Neuronal stem cell (in vitro differentiated cells): ENCODE measurements around the gene PARD3.

Experiments
- DNase-seq: peaks from one replicate; pipeline ENCODE4 v3.0.0-alpha.2; 2013; ENCODE audit warnings: low spot score
- H2AFZ ChIP-seq: one replicate; pipeline ENCODE4 v1.6.1; 2013; ENCODE audit warnings: mild to moderate bottlenecking, low read length, inconsistent platforms
- H2AK5ac ChIP-seq: 2 replicates; pipeline ENCODE4 v1.6.1; 2013; ENCODE audit warnings: low read depth, mild to moderate bottlenecking, inconsistent platforms, low read length, moderate library complexity, mixed read lengths
- H2BK120ac ChIP-seq: 2 replicates; pipeline ENCODE4 v1.6.1; 2013; ENCODE audit warnings: low read depth, mild to moderate bottlenecking, inconsistent platforms, low read length, moderate library complexity, mixed read lengths
- H2BK12ac ChIP-seq: one replicate; pipeline ENCODE4 v1.6.1; 2013; ENCODE audit warnings: low read length, inconsistent platforms
- H2BK15ac ChIP-seq: 2 replicates; pipeline ENCODE4 v1.6.1; 2013; ENCODE audit warnings: mild to moderate bottlenecking, low read length, inconsistent platforms, mixed read lengths
- H2BK5ac ChIP-seq: one replicate; pipeline ENCODE4 v1.6.1; 2013; ENCODE audit warnings: inconsistent platforms, mild to moderate bottlenecking, low read length, moderate library complexity
- H3K14ac ChIP-seq: one replicate; pipeline ENCODE4 v1.6.1; 2013; ENCODE audit warnings: low read length, inconsistent platforms
- H3K18ac ChIP-seq: 2 replicates; pipeline ENCODE4 v1.6.1; 2013; ENCODE audit warnings: low read length, inconsistent platforms
- H3K23ac ChIP-seq: 2 replicates; pipeline ENCODE4 v1.6.1; 2013; ENCODE audit warnings: low read depth, mild to moderate bottlenecking, mixed read lengths, low read length, inconsistent platforms; ENCODE audit not compliant: poor library complexity
- H3K27ac ChIP-seq: replicated peaks from 3 replicates; pipeline ENCODE4 v1.5.1; 2013; ENCODE audit warnings: low read length, inconsistent platforms
- H3K27me3 ChIP-seq, 3 experiments: 2 replicates each; pipeline ENCODE4 v1.6.1; 2013; ENCODE audit warnings: low read length in 3 of 3, mild to moderate bottlenecking in 2 of 3, inconsistent platforms in 1 of 3, low read depth in 1 of 3, mixed read lengths in 1 of 3, moderate library complexity in 1 of 3; ENCODE audit not compliant: control insufficient read depth in 3 of 3, insufficient read depth in 3 of 3
- H3K36me3 ChIP-seq, 2 donors: replicated peaks in 1 of 2; 2 replicates each; pipeline ENCODE4 v1.6.1; 2013; ENCODE audit warnings: low read length in 2 of 2; ENCODE audit not compliant: control insufficient read depth in 2 of 2, insufficient read depth in 2 of 2
- H3K4ac ChIP-seq: 2 replicates; pipeline ENCODE4 v1.6.1; 2013; ENCODE audit warnings: inconsistent platforms, mild to moderate bottlenecking, low read length, moderate library complexity
- H3K4me1 ChIP-seq, 2 donors: 1 replicate in 1 of 2; 2 replicates in 1 of 2; pipeline ENCODE4 v1.6.1; 2013; ENCODE audit warnings: low read length in 2 of 2, low read depth in 1 of 2; ENCODE audit not compliant: control insufficient read depth in 2 of 2, insufficient read depth in 1 of 2
- H3K4me2 ChIP-seq: one replicate; pipeline ENCODE4 v1.6.1; 2013; ENCODE audit warnings: mild to moderate bottlenecking, low read length, inconsistent platforms; ENCODE audit not compliant: insufficient read depth, poor library complexity, severe bottlenecking
- H3K4me3 ChIP-seq, 2 donors: 2 replicates each; pipeline ENCODE4 v1.5.1; 2013; ENCODE audit warnings: low read length in 2 of 2, mild to moderate bottlenecking in 2 of 2, inconsistent platforms in 1 of 2, moderate library complexity in 1 of 2
- H3K79me1 ChIP-seq: one replicate; pipeline ENCODE4 v1.6.1; 2013; ENCODE audit warnings: low read depth, mild to moderate bottlenecking, inconsistent platforms, low read length, moderate library complexity
- H3K9ac ChIP-seq: one replicate; pipeline ENCODE4 v1.6.1; 2013; ENCODE audit warnings: mild to moderate bottlenecking, low read depth, low read length, inconsistent platforms; ENCODE audit not compliant: poor library complexity
- H3K9me3 ChIP-seq, 2 donors: replicated peaks in 1 of 2; 2 replicates each; pipeline versions ENCODE3 to v1.6.1; 2013; ENCODE audit warnings: low read length in 2 of 2, mild to moderate bottlenecking in 2 of 2, inconsistent platforms in 1 of 2, low read depth in 1 of 2, mixed read lengths in 1 of 2, moderate library complexity in 1 of 2; ENCODE audit not compliant: control insufficient read depth in 2 of 2, insufficient read depth in 1 of 2
- H4K8ac ChIP-seq: one replicate; pipeline ENCODE4 v1.6.1; 2013; ENCODE audit warnings: low read depth, mild to moderate bottlenecking, inconsistent platforms, low read length, moderate library complexity
- H4K91ac ChIP-seq: one replicate; pipeline ENCODE4 v1.6.1; 2013; ENCODE audit warnings: low read length, low read depth, mild to moderate bottlenecking, inconsistent platforms; ENCODE audit not compliant: poor library complexity
- WGBS, 2 donors: extraction: QIAGEN DNeasy Blood & Tissue Kit; methylation state at CpG; one replicate each; pipeline ENCODE4 v1.1.7; 2013; ENCODE audit warnings: missing lambda C conversion rate in 2 of 2, mixed read lengths in 1 of 2; ENCODE audit not compliant: insufficient read length in 2 of 2, insufficient replicate concordance in 1 of 2; ENCODE audit errors: extremely low coverage in 2 of 2; 5-methylcytosine and 5-hydroxymethylcytosine counted together

The PARD3 gene

DNA sequence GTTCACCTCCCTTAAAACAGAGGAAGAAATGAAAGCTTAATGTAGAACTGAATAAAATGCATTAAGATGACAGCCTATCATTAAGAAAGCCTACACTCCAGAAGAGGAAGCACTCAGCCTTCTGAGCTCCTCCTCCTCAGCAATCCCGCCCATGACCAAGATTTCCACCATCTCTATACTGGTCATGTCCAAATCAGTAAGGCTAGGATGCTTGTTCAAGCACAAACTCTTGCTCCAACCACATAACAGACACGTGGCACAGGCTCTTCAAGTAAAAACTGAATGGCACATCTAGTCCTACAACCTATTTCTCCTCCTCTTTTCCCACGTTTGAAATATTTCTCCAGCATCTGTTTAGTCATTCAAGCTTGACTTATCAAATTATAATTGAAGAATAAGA, 454.1 kb downstream of the PARD3 start:
- Histone ChIP-seq H3K23ac (no peak overlapping the region), H2AK5ac (no peak overlapping the region), H3K27me3 (no peaks in the 10 kb centered on the region), H2BK12ac (no peak overlapping the region), H2BK15ac (no peak overlapping the region), H4K91ac (no peak overlapping the region), H3K79me1 (no peaks in the 10 kb centered on the region), H3K18ac (no peak overlapping the region), H2AFZ (no peak overlapping the region), H3K9me3 (peaks cover 0 to 2% of the 10 kb centered on the region in 2 donors), H3K4me2 (no peak overlapping the region), H3K36me3 (peaks cover 5 to 49% of the 10 kb centered on the region in 2 donors), H3K4me3 (no peak overlapping the region), H3K9ac (no peak overlapping the region), H3K14ac (no peak overlapping the region), H4K8ac (no peak overlapping the region), H3K4me1 (peaks cover 0 to 2% of the 10 kb centered on the region in 2 donors), H3K27ac (no peak overlapping the region), H2BK120ac (no peak overlapping the region), H2BK5ac (no peak overlapping the region), H3K4ac (no peak overlapping the region)
- no peak for DNase-seq
- WGBS, 2 donors = no CpG with 5 or more reads among the region's 3 CpGs

DNA sequence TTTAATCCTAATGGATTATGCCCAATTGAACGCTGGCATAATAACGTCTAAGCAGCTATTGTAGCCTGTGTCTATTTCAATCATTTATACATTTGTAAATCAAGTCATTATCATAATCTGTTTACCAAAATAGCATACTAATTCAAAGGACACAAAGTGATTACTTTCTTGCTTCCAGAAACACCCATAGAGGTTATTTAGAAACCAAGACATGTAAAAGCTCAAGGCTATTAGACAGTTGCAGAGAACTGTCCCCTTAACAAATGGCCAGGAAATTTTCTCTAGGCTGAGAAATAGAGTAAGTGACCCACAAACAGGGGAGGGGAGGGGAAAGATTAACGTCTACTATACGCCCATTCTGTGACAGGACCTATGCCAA, 455.7 kb downstream of the PARD3 start:
- H3K36me3 ChIP-seq = peaks cover 6 to 58% of the 10 kb centered on the region in 2 donors
- no peak overlapping the region for H3K27ac ChIP-seq
- H2BK15ac ChIP-seq = no peak overlapping the region
- H3K9ac ChIP-seq = no peak overlapping the region
- no peak overlapping the region for H2BK12ac ChIP-seq
- no peak for DNase-seq
- H2AFZ ChIP-seq = no peak overlapping the region
- no peaks in the 10 kb centered on the region for H3K79me1 ChIP-seq
- H3K18ac ChIP-seq = no peak overlapping the region
- H3K9me3 ChIP-seq = peaks cover 0 to 3% of the 10 kb centered on the region in 2 donors
- no peak overlapping the region for H3K4me3 ChIP-seq
- H4K91ac ChIP-seq = no peak overlapping the region
- peaks cover 0 to 2% of the 10 kb centered on the region in 2 donors for H3K4me1 ChIP-seq
- no peak overlapping the region for H4K8ac ChIP-seq
- H3K27me3 ChIP-seq = no peaks in the 10 kb centered on the region
- no peak overlapping the region for H3K23ac ChIP-seq
- WGBS, 2 donors = no CpG with 5 or more reads among the region's 4 CpGs
- no peak overlapping the region for H3K14ac ChIP-seq
- H3K4ac ChIP-seq = no peak overlapping the region
- H2BK120ac ChIP-seq = no peak overlapping the region
- no peak overlapping the region for H2BK5ac ChIP-seq
- H3K4me2 ChIP-seq = no peak overlapping the region
- H2AK5ac ChIP-seq = no peak overlapping the region

DNA sequence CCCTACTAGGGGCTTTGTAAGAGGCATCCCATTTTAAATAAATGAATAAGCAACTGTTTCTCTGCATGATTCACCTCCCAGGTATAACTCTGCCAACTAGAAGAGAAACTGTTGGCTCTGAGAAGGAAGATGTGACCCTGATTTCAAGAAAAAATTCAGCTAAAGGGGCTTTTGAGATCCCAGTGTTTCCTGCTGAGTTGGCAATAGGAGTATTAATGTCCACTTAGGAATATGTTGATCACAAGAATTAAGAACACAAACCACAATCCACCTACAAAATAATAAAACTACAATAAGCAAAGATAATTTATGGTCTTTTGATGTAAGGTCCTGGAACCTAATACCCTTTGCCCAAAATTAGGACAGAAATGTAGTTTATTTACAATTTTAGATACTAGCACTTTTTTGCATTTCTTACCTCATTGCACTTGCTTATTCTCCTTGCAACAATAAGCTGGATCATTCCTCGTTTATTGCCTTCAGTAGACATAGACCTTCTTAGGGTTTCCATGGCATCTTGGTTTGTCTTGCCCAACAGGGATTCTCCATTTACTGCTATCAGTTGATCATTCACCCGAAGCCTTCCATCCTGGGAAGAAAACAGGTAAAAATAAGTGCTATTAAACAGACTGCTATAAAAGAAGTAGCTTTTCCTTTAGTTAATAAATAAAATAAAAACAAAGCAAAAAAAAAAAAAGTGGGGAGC, 456.2 kb downstream of the PARD3 start:
- H3K4ac ChIP-seq = no peak overlapping the region
- peaks cover 0 to 5% of the 10 kb centered on the region in 2 donors for H3K9me3 ChIP-seq
- no peak overlapping the region for H3K4me3 ChIP-seq
- H2BK15ac ChIP-seq = no peak overlapping the region
- peaks cover 6 to 60% of the 10 kb centered on the region in 2 donors for H3K36me3 ChIP-seq
- no peaks in the 10 kb centered on the region for H3K79me1 ChIP-seq
- no peak overlapping the region for H2BK12ac ChIP-seq
- H4K91ac ChIP-seq = no peak overlapping the region
- no peak overlapping the region for H4K8ac ChIP-seq
- no peak overlapping the region for H2AK5ac ChIP-seq
- H3K9ac ChIP-seq = no peak overlapping the region
- peaks cover 0 to 2% of the 10 kb centered on the region in 2 donors for H3K4me1 ChIP-seq
- no peaks in the 10 kb centered on the region for H3K27me3 ChIP-seq
- H2BK5ac ChIP-seq = no peak overlapping the region
- H2AFZ ChIP-seq = no peak overlapping the region
- H2BK120ac ChIP-seq = no peak overlapping the region
- H3K27ac ChIP-seq = no peak overlapping the region
- no peak for DNase-seq
- no peak overlapping the region for H3K18ac ChIP-seq
- no peak overlapping the region for H3K23ac ChIP-seq
- no peak overlapping the region for H3K14ac ChIP-seq
- no CpG with 5 or more reads among the region's 2 CpGs for WGBS, 2 donors
- H3K4me2 ChIP-seq = no peak overlapping the region

DNA sequence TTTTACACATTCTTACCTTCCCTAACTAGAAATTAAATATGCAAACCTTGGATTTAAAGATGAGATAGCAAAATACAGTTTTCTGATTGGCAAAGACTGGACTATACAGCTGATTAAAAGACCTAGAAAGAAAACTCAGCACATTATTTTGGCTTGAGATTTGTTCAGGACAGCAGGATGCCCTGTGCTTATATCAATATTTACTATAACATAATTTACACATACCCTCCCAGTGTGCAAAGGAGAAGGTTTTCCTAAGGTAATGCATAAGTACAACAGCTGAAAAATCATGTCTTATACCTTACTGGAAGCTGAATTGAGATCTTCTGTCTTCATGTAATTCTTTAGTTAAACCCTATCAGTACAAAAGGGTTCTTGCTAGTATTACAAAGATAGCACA, 458.6 kb downstream of the PARD3 start:
- H3K4ac ChIP-seq = no peak overlapping the region
- no peak overlapping the region for H2AFZ ChIP-seq
- no peak overlapping the region for H2BK12ac ChIP-seq

More for the DNA sequence above, 458.6 kb downstream of the PARD3 start:
- H3K23ac ChIP-seq = no peak overlapping the region
- no peak overlapping the region for H3K9ac ChIP-seq
- no peak overlapping the region for H3K18ac ChIP-seq
- no peak overlapping the region for H2BK5ac ChIP-seq
- peaks cover 0 to 4% of the 10 kb centered on the region in 2 donors for H3K9me3 ChIP-seq
- no peaks in the 10 kb centered on the region for H3K27me3 ChIP-seq
- no peak overlapping the region for H3K14ac ChIP-seq
- H3K36me3 ChIP-seq = peaks cover 3 to 56% of the 10 kb centered on the region in 2 donors
- H4K91ac ChIP-seq = no peak overlapping the region
- DNase-seq = no peak
- no peak overlapping the region for H3K4me3 ChIP-seq
- H2BK15ac ChIP-seq = no peak overlapping the region
- H4K8ac ChIP-seq = no peak overlapping the region
- H3K27ac ChIP-seq = no peak overlapping the region
- H3K79me1 ChIP-seq = no peaks in the 10 kb centered on the region
- H2BK120ac ChIP-seq = no peak overlapping the region
- H2AK5ac ChIP-seq = no peak overlapping the region
- no peak overlapping the region for H3K4me2 ChIP-seq
- H3K4me1 ChIP-seq = no peaks in the 10 kb centered on the region
